ENCODE data around the gene NEDD4L.
"Not testable (repeated sequence)": the region's sequence is repeated elsewhere in the genome, so short reads cannot be mapped to it uniquely, and the experiment has no call there.

Gene NEDD4L

DNA sequence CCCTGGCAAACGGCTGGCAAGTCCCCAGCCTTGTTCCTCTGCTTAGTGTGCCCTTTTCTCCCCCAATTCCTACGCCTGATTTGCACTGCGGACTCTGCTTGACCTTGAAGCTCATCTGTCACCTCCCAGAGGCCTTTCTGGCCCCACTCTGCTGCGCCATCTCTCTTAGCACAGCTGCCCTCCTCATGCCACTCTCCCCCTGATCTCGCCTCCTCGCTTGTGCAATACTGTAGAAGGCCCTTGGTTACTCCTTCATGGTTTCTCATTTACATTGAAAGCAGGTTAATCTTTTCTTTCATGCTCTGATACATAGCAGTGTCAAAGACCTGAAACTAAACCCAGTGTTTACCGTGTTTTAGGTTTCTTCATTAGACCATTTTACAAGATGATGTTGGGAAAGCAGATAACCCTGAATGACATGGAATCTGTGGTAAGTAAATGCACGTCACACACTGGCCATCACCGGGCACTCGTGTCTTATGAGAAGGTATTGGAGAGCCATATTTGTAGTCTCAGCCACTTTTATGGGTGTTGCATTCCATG is 326.1 kb downstream of the NEDD4L start:
- TF ChIP-seq ZNF70 (CRISPR knock-in tag; IDR thresholded peaks at IDR 0.05) (no peak), ISL1 (CRISPR knock-in tag; IDR thresholded peaks at IDR 0.05) (no peak), ARNTL (CRISPR knock-in tag; IDR thresholded peaks at IDR 0.05; ENCODE audit: borderline replicate concordance, low read depth) (no peak), TOX (CRISPR knock-in tag; IDR thresholded peaks at IDR 0.05; ENCODE audit: borderline replicate concordance) (no peak), CSRNP3 (CRISPR knock-in tag; IDR thresholded peaks at IDR 0.05) (no peak), TCF4 (CRISPR knock-in tag; IDR thresholded peaks at IDR 0.05; ENCODE audit: borderline replicate concordance) (no peak)
- ATAC-seq, result no peak

DNA sequence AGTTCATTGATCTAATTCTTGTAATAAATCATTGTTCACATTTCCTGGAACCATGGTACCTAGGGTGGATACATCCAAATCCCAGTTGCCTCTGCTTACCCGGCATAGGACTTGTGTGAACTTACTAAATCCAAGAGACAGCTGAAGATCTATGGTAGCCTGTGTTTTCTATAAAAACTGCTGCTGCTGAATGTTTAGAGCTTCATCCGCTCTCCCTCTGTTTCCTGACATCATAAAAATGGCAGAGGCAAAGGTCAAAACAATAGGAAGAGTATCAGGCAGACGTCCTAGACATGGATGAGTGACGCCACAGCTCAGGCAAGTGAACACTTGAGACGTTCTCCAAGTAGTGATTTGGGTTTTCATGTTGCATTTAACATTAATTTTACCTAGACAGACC is 326.6 kb downstream of the NEDD4L start:
- no peak for TF ChIP-seq ZNF70 (CRISPR knock-in tag; IDR thresholded peaks at IDR 0.05)
- ATAC-seq, result no peak

DNA sequence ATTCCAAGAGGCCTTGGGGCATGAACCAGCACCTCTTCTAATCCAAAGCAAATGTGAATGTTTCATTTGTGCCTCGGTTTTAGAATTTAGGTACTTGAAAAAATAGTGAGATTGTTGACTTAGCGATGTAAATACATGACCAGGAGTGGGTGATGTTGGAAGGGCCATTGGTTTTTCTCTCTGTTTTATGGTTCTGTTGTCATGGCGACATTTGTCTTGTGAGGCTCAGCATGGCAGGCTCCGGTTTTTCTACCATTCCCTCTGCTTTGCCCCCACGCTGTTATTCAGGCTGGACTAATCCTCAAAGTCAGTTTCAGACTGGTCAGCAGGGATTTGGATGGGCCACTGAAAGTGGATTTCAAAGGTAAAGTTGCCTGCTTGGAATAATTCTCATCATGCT is 329.5 kb downstream of the NEDD4L start:
- TF ChIP-seq SNAI2 (CRISPR knock-in tag; IDR thresholded peaks at IDR 0.05) (no peak), PATZ1 (CRISPR knock-in tag; IDR thresholded peaks at IDR 0.05; ENCODE audit: borderline replicate concordance) (no peak), BACH2 (CRISPR knock-in tag; IDR thresholded peaks at IDR 0.05; ENCODE audit: borderline replicate concordance) (no peak), GLIS3 (CRISPR knock-in tag; IDR thresholded peaks at IDR 0.05) (no peak), TCF4 (CRISPR knock-in tag; IDR thresholded peaks at IDR 0.05; ENCODE audit: borderline replicate concordance) (no peak), ESRRG (CRISPR knock-in tag; IDR thresholded peaks at IDR 0.05) (no peak), TSHZ2 (CRISPR knock-in tag; IDR thresholded peaks at IDR 0.05) (no peak)
- ATAC-seq, result no peak

DNA sequence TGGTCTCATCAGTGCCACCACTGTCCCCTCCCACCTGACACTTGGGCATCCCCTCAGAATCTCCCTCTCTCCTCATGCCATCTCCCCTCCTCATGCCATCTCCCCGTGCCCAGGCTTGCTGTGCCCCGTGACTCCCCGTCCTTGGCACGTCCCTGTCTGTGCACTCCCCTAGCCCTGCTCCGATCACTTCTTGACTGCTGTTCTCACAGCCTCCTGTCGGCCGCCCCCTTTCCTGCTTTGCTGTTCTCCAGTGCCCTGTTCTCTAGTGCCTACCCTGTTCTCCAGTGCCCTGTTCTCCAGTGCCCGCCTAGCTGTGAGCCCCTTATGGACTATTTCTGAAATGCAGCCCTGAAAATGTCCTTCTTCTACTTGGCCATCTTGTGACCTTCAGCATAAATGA is 331.0 kb downstream of the NEDD4L start:
- no peak for ATAC-seq
- TF ChIP-seq ZNF8 (CRISPR knock-in tag; IDR thresholded peaks at IDR 0.05), result no peak

GRCh38 chr18:58378411-58379379 is 334.7 kb downstream of the NEDD4L start:
- ATAC-seq, result no peak
- TF ChIP-seq SNAI2 (CRISPR knock-in tag; IDR thresholded peaks at IDR 0.05), result no peak
- TF ChIP-seq PPARA (CRISPR knock-in tag; IDR thresholded peaks at IDR 0.05; ENCODE audit: borderline replicate concordance), result no peak

GRCh38 chr18:58379443-58379842 is 335.4 kb downstream of the NEDD4L start:
- TF ChIP-seq ISL1 (CRISPR knock-in tag; IDR thresholded peaks at IDR 0.05), result no peak
- no peak for TF ChIP-seq BACH2 (CRISPR knock-in tag; IDR thresholded peaks at IDR 0.05; ENCODE audit: borderline replicate concordance)
- TF ChIP-seq CSRNP3 (CRISPR knock-in tag; IDR thresholded peaks at IDR 0.05), result no peak
- TF ChIP-seq ZFP30 (CRISPR knock-in tag; IDR thresholded peaks at IDR 0.05), result no peak
- TF ChIP-seq CSDC2 (CRISPR knock-in tag; IDR thresholded peaks at IDR 0.05), result no peak
- no peak for TF ChIP-seq ZC3H10 (CRISPR knock-in tag; IDR thresholded peaks at IDR 0.05)
- no peak for TF ChIP-seq ZNF70 (CRISPR knock-in tag; IDR thresholded peaks at IDR 0.05)
- TF ChIP-seq ARNTL (CRISPR knock-in tag; IDR thresholded peaks at IDR 0.05; ENCODE audit: borderline replicate concordance, low read depth), result no peak
- no peak for TF ChIP-seq PPARA (CRISPR knock-in tag; IDR thresholded peaks at IDR 0.05; ENCODE audit: borderline replicate concordance)
- no peak for TF ChIP-seq OSR1 (CRISPR knock-in tag; IDR thresholded peaks at IDR 0.05)
- no peak for TF ChIP-seq GLIS3 (CRISPR knock-in tag; IDR thresholded peaks at IDR 0.05)
- TF ChIP-seq TSHZ2 (CRISPR knock-in tag; IDR thresholded peaks at IDR 0.05), result no peak
- TF ChIP-seq ZNF8 (CRISPR knock-in tag; IDR thresholded peaks at IDR 0.05), result no peak
- ATAC-seq, result no peak

- not testable (repeated sequence) for ATAC-seq
These were observed 336.1 kb downstream of the NEDD4L start for GRCh38 chr18:58380113-58380512.
